ENCODE data around the gene PHLDA3.

- TF ChIP-seq POLR2A (IDR thresholded peaks at IDR 0.05) (no peak), CTCF (IDR thresholded peaks at IDR 0.05) (no peak)
Measured at GRCh38 chr1:201419746-201420607, 49.0 kb downstream of the PHLDA3 start.
